ENCODE measurements around the gene ACTL8. TPM values are rescaled to one million over a fixed set of nuclear protein-coding genes. Genes with fewer than 3 reads are reported as not detected.

The ACTL8 gene
- total and polyA plus RNA-seq, 8 donors: not detected

- H3K9me3 ChIP-seq: no peaks in the 10 kb centered on the region
- intact Hi-C loops (cut with DNase I): no loop called here
- H3K4me1 ChIP-seq: no peaks in the 10 kb centered on the region
- FAIRE-seq (no peak), ATAC-seq (no peak), DNase-seq (no peak)
- TF ChIP-seq CTCF (IDR thresholded peaks at IDR 0.05): no peak
- H3K27me3 ChIP-seq: peaks cover 0 to 11% (median 0%) of the 10 kb centered on the region in 4 donors
- H3K36me3 ChIP-seq: no peaks in the 10 kb centered on the region
- H3K27ac ChIP-seq: no peak overlapping the region
- WGBS, 2 donors: 53 to 62% methylated on average over 11 of the region's 11 CpGs
- no peak overlapping the region for H3K4me3 ChIP-seq
These were observed 47.0 kb downstream of the ACTL8 start for GRCh38 chr1:17802164-17802563.

GRCh38 chr1:17802945-17803344, 47.8 kb downstream of the ACTL8 start:
- 76 to 86% methylated on average over 7 of the region's 7 CpGs for WGBS, 2 donors
- intact Hi-C loops (cut with DNase I): no loop called here
- TF ChIP-seq CTCF (IDR thresholded peaks at IDR 0.05): no peak
- no peak for DNase-seq
- no peak overlapping the region for H3K4me3 ChIP-seq
- no peak for FAIRE-seq
- peaks cover 0 to 11% (median 0%) of the 10 kb centered on the region in 4 donors for H3K27me3 ChIP-seq
- no peaks in the 10 kb centered on the region for H3K36me3 ChIP-seq
- H3K9me3 ChIP-seq: no peaks in the 10 kb centered on the region
- H3K4me1 ChIP-seq: no peaks in the 10 kb centered on the region
- H3K27ac ChIP-seq: no peak overlapping the region
- no peak for ATAC-seq

GRCh38 chr1:17805869-17806684, 50.9 kb downstream of the ACTL8 start:
- no peak overlapping the region for H3K27ac ChIP-seq
- TF ChIP-seq CTCF (IDR thresholded peaks at IDR 0.05): no peak
- H3K9me3 ChIP-seq: no peaks in the 10 kb centered on the region
- peaks cover 0 to 8% (median 0%) of the 10 kb centered on the region in 4 donors for H3K27me3 ChIP-seq
- ATAC-seq (no peak), FAIRE-seq (no peak), DNase-seq (no peak)
- intact Hi-C loops (cut with DNase I): no loop called here
- 56 to 58% methylated on average over 10 of the region's 10 CpGs for WGBS, 2 donors
- H3K4me3 ChIP-seq: no peak overlapping the region
- no peaks in the 10 kb centered on the region for H3K36me3 ChIP-seq
- no peaks in the 10 kb centered on the region for H3K4me1 ChIP-seq

- no peaks in the 10 kb centered on the region for H3K9me3 ChIP-seq
- no peaks in the 10 kb centered on the region for H3K4me1 ChIP-seq
- ATAC-seq (no peak), FAIRE-seq (no peak), DNase-seq (no peak)
- no peaks in the 10 kb centered on the region for H3K27me3 ChIP-seq
- H3K36me3 ChIP-seq: no peaks in the 10 kb centered on the region
- no peak overlapping the region for H3K27ac ChIP-seq
- H3K4me3 ChIP-seq: no peak overlapping the region
- TF ChIP-seq CTCF (IDR thresholded peaks at IDR 0.05): no peak
- WGBS, 2 donors: 57 to 69% methylated on average over 6 of the region's 6 CpGs
- intact Hi-C loops (cut with DNase I): no loop called here
These were observed 53.7 kb downstream of the ACTL8 start for GRCh38 chr1:17808816-17809215.

- H3K27me3 ChIP-seq: no peaks in the 10 kb centered on the region
- ATAC-seq (no peak), DNase-seq (no peak), FAIRE-seq (no peak)
- intact Hi-C loops (cut with DNase I): no loop called here
- no peak for TF ChIP-seq CTCF (IDR thresholded peaks at IDR 0.05)
- H3K4me1 ChIP-seq: no peaks in the 10 kb centered on the region
- no peaks in the 10 kb centered on the region for H3K9me3 ChIP-seq
- H3K4me3 ChIP-seq: no peak overlapping the region
- 90 to 100% methylated on average over 2 of the region's 2 CpGs for WGBS, 2 donors
- H3K36me3 ChIP-seq: no peaks in the 10 kb centered on the region
- H3K27ac ChIP-seq: no peak overlapping the region
These were observed 55.5 kb downstream of the ACTL8 start for GRCh38 chr1:17810668-17811067.
